ENCODE data around the gene NUDT8.
"Not testable (repeated sequence)": the region's sequence is repeated elsewhere in the genome, so short reads cannot be mapped to it uniquely, and the experiment has no call there.

The NUDT8 gene, protein sequence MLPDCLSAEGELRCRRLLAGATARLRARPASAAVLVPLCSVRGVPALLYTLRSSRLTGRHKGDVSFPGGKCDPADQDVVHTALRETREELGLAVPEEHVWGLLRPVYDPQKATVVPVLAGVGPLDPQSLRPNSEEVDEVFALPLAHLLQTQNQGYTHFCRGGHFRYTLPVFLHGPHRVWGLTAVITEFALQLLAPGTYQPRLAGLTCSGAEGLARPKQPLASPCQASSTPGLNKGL

GRCh38 chr11:67629386-67630227 lies at the start of gene NUDT8:
NUDT8 (minus strand) TSS chr11:67629937; CDS start chr11:67629911, 26 bp downstream.
- peak; percentile 87 for DNase-seq

DNA sequence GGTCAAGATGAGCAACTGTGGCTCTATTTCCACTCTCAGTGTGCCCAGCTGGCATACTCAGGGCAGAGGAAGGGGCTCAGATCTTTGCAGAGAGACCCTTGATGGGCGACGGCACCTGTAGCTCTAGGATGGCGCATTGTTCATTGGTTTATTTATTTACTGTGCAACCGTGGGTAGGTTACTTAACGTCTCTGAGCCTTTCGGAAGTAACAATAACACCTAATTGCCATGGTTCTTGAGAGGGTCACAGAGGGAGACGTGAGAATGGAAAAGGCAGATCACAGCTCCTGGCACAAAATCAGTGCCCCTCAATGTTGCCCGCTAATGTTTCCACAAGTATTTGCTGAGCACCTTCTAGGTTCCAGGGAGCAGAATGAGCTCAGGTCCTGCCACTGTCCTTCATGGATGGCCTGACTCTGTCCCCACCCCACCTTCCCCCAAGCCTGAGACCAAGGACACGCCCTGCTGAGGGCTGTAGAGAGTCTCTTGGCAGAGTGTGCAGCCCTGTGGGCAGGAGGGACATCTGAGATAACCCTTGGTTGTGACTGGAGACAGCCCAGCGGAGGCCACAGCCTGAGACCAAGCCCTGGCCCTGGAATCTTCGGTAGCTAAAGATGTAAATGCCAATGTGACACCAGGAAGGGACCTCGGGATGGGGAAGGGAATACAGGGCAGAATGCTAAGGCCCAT lies 45.5 kb upstream of the NUDT8 start:
- DNase-seq, result no peak

- DNase-seq, result no peak
Measured at GRCh38 chr11:67674442-67674871, 44.7 kb upstream of the NUDT8 start, which contains the start of gene ALDH3B2. ALDH3B2 (minus strand) TSS chr11:67674623; CDS start chr11:67666935, 7,688 bp downstream.

GRCh38 chr11:67673902-67674301 lies 44.2 kb upstream of the NUDT8 start:
- no peak for DNase-seq

- DNase-seq, result no peak
Measured at GRCh38 chr11:67673358-67673757, 43.6 kb upstream of the NUDT8 start.

DNA sequence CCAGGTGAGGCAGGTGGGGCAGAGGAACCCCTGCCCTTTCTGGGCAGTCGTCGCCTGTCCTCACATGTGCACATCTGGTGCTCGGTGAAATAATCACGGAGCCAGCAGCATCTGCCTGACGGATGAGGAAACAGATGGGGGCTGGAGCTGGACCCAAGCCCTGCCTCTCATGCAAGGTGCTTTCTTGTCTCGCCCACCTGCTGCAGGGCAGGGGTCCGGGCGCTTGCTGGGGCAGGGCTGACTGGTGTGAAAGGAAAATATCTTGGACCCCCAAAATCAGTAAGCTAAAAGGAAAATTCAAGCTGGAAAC lies 41.4 kb upstream of the NUDT8 start:
- no peak for DNase-seq

- no peak for DNase-seq
Measured at GRCh38 chr11:67670316-67671210, 40.8 kb upstream of the NUDT8 start.

DNA sequence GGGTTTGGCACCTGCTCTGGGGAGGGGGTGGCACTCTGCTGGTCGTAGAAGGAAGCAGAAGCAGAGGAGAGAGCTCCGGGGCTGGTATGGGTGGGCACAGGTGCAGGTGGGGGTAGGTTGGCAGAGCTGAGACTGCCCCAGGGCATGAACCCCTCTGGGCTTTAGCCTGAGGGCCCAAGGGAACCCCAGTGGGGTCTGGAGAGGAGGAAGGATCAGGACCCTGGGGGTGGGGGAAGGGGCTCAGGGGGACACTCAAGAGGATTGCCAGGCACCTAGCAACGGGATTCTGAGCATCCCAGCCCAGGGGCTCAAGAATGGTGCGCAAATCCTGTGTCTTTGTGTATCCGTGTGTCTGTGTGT lies 38.4 kb upstream of the NUDT8 start:
- DNase-seq, result no peak

GRCh38 chr11:67667490-67668191 lies 37.9 kb upstream of the NUDT8 start:
- DNase-seq, result no peak

GRCh38 chr11:67666676-67667489 lies 37.1 kb upstream of the NUDT8 start:
- no peak for DNase-seq

DNA sequence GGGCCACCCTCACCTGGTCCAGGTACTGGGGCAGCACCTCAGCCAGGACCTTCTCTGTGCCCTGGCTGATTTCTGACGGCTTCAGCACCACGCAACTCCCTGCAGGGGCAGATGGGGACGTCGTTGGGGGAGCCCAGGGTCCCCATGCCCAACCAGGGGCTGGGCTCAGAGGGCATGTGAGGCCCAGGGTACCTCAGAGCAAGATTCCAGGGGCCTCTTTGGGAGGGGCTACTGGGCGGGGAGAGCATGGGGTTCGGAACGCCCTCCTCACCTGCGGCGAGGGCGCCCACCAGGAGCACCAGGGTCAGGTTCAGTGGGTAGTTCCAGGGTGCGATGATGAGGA lies 36.5 kb upstream of the NUDT8 start:
- DNase-seq, result no peak

DNA sequence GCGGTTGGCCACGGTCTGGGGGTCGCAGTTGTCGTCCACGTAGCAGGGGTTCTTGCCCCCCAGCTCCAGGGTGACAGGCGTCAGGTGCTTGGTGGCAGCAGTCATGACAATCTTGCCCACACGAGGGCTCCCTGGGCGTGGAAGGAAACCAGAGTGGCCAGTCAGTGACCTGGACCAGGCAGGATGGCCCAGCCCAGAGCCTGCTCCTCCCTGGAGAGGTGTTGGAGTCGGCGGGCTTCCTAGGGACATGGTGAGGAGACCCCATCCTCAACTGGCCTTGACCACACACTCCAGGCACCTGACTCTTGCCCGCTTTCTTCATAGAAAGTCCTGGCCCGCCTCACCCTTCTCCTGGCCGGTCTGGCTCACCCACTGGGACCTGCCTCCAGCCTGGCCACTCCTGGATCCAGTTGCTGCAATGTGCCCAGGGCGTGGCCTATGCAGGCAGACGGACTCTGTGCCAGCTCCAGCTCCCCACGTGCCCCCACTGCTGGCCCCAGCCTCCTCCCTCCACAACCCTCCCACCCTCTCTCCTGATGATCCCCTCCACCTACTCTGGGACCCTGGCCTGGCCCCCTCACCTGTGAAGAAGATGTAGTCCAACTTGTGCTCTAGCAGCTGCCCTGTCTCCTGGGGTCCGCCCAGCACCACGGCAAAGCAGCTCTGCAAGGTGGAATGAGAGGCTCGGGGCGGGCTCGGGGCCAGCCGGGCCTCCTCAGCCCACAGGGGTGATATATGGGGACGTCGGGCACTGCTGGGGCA lies 36.0 kb upstream of the NUDT8 start:
- DNase-seq, result no peak

GRCh38 chr11:67664696-67665540 lies 35.2 kb upstream of the NUDT8 start:
- DNase-seq, result no peak

DNA sequence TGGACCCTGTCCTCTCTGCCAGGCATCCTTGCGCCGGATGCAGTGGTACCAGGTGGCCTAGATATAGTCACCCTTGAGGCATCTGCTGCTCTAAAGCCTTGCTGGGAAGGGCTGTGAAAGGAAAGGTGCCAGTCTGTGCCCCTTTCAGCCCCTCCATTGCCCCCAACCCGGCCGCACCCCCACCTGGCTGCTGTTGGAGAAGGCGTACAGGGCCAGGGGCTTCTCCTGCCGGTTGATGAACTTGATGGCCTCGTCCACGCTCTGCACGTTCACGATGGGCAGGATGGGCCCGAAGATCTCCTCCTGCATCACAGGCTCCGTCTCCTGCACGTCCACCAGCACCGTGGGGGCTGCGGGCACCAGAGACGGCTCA lies 34.5 kb upstream of the NUDT8 start:
- no peak for DNase-seq

DNA sequence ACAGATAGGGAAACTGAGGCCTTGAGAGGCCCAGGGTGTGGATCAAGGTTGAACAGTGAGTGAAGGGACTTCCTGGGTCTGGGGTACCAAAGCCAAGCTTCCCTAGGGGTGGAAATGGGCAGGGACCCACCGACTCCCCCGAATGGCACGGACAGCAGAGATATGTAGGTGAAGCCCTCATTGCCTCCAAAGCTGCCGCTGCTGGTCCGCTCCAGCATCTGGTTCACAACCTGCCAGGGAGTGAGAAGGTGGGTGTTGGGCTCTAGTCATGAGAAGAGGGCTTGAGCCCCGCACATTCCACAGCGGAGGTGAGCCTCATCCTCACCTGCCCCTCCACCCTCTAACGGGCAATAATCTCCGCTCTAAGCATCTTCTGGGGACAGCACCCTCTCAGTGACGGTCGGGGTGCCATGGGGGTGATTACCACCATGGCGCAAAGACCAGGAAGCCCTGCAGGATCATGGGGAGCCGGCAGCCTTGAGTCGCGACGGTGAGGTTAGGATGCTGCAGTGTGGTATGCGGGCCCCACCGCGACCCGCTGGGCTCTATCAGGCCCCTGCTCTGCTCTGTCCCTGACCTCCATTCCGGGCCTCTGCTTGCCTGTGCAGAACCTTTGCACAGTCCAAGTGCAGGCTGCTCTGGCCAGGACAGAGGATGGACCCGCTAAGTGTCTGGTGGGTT lies 33.9 kb upstream of the NUDT8 start:
- no peak for DNase-seq

- DNase-seq, result no peak
Measured at GRCh38 chr11:67662835-67663531, 33.2 kb upstream of the NUDT8 start.

GRCh38 chr11:67662142-67662834 lies 32.6 kb upstream of the NUDT8 start:
- DNase-seq, result no peak

DNA sequence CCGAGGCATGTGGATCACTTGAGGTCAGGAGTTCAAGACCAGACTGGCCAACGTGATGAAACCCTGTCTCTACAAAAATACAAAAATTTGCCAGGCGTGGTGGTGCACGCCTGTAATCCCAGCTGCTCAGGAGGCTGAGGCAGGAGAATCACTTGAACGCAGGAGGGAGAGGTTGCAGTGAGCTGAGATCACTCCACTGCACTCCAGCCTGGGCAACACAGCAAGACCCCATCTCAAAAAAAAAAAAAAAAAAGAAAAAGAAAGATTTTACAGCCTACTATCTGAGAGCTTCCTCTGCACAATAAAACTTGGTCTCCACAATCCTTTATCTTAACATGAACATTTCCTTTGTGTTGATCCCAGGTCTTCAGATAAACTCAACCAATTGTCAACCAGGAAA lies 31.0 kb upstream of the NUDT8 start:
- not testable (repeated sequence) for DNase-seq

Data from retina (tissue), 1 donor.